Common myeloid progenitor, CD34-positive (primary cell): ENCODE results near the gene PHKB.

ENCODE experiments used
- CTCF ChIA-PET: fragments of 350-600 bp; sonication (Branson Sonifier 250); formaldehyde crosslinking; loops from one replicate; lab custom pipeline; 2021; ENCODE audit warnings: antibody characterized with exemption; lab: Charles Lee
- POLR2A ChIA-PET: fragments of 350-600 bp; sonication (Branson Sonifier 250); formaldehyde crosslinking; loops from one replicate; lab custom pipeline; 2021; ENCODE audit warnings: antibody characterized with exemption; lab: Charles Lee
- DNase-seq, 3 donors: peaks; one replicate each; pipeline versions ENCODE4 v3.0.0 to v3.0.0-alpha.2; 2013
- H3K27ac ChIP-seq, 2 experiments: 1 replicate in 1 of 2; 2 replicates in 1 of 2; pipeline ENCODE4 v1.7.0; 2013; ENCODE audit warnings: inconsistent platforms in 2 of 2, low read length in 2 of 2, mild to moderate bottlenecking in 2 of 2, low read depth in 1 of 2, moderate library complexity in 1 of 2; ENCODE audit not compliant: severe bottlenecking in 2 of 2, insufficient read depth in 1 of 2, poor library complexity in 1 of 2
- H3K27me3 ChIP-seq, 5 experiments: replicated peaks in 2 of 5; 1 replicate in 3 of 5; 2 replicates in 2 of 5; pipeline versions ENCODE4 v1.6.1 to v1.7.0; 2013; ENCODE audit warnings: low read length in 4 of 5, mild to moderate bottlenecking in 2 of 5, moderate library complexity in 2 of 5, inconsistent platforms in 1 of 5; ENCODE audit not compliant: insufficient read depth in 5 of 5, control insufficient read depth in 4 of 5
- H3K36me3 ChIP-seq, 4 experiments: 1 replicate in 2 of 4; 2 replicates in 2 of 4; pipeline versions ENCODE4 v1.6.1 to v1.7.0; 2013; ENCODE audit warnings: low read length in 3 of 4, control low read depth in 1 of 4, mild to moderate bottlenecking in 1 of 4; ENCODE audit not compliant: control insufficient read depth in 4 of 4, insufficient read depth in 4 of 4
- H3K4me1 ChIP-seq, 4 experiments: 1 replicate in 3 of 4; 2 replicates in 1 of 4; pipeline versions ENCODE4 v1.6.1 to v1.7.1; 2013; ENCODE audit warnings: low read length in 3 of 4, mild to moderate bottlenecking in 3 of 4, control low read depth in 1 of 4, inconsistent platforms in 1 of 4, moderate library complexity in 1 of 4; ENCODE audit not compliant: control insufficient read depth in 4 of 4, insufficient read depth in 4 of 4; ENCODE audit errors: control extremely low read depth in 1 of 4
- H3K4me3 ChIP-seq, 7 experiments: 1 replicate in 4 of 7; 2 replicates in 3 of 7; pipeline versions ENCODE4 v1.5.1 to v1.7.0; 2013; ENCODE audit warnings: mild to moderate bottlenecking in 7 of 7, low read length in 6 of 7, moderate library complexity in 6 of 7, inconsistent platforms in 2 of 7, low read depth in 2 of 7, control low read depth in 1 of 7; ENCODE audit not compliant: insufficient read depth in 4 of 7, control insufficient read depth in 1 of 7; ENCODE audit errors: extremely low read depth in 1 of 7
- H3K9me3 ChIP-seq, 5 experiments: 1 replicate in 4 of 5; 2 replicates in 1 of 5; pipeline versions ENCODE4 v1.6.1 to v1.7.1; 2013; ENCODE audit warnings: low read length in 4 of 5, mild to moderate bottlenecking in 2 of 5, inconsistent platforms in 1 of 5, low read depth in 1 of 5, moderate library complexity in 1 of 5; ENCODE audit not compliant: control insufficient read depth in 4 of 5, insufficient read depth in 2 of 5; ENCODE audit errors: control extremely low read depth in 1 of 5
- WGBS: methylation state at CpG from one replicate; pipeline ENCODE4 v1.1.5; 2013; ENCODE audit not compliant: insufficient coverage; 5-methylcytosine and 5-hydroxymethylcytosine counted together

The PHKB gene

GRCh38 chr16:47715442-47716083 lies 254.4 kb downstream of the PHKB start:
- H3K4me3 ChIP-seq = no peak overlapping the region
- H3K27ac ChIP-seq = no peak overlapping the region
- POLR2A ChIA-PET = no interaction called here
- H3K9me3 ChIP-seq = no peaks in the 10 kb centered on the region
- DNase-seq = no peak
- no peaks in the 10 kb centered on the region for H3K36me3 ChIP-seq
- CTCF ChIA-PET = interaction anchor here (1.0 kb wide), 1 partner anchor 16 kb away, joined by 3 read pairs; no protein-coding TSS in a partner anchor
- H3K4me1 ChIP-seq = peaks cover 0 to 3% (median 0%) of the 10 kb centered on the region in 4 experiments
- peaks cover 0 to 2% (median 0%) of the 10 kb centered on the region in 5 experiments for H3K27me3 ChIP-seq
- WGBS = 100% methylated on average over 1 of the region's 2 CpGs

GRCh38 chr16:47716571-47716970 lies 255.4 kb downstream of the PHKB start:
- 97% methylated on average over 5 of the region's 5 CpGs for WGBS
- ChIA-PET POLR2A (no interaction called here), CTCF (interaction anchor here (1.0 kb wide), 1 partner anchor 15 kb away, joined by 3 read pairs; no protein-coding TSS in a partner anchor)
- no peaks in the 10 kb centered on the region for H3K36me3 ChIP-seq
- H3K9me3 ChIP-seq = no peaks in the 10 kb centered on the region
- no peak for DNase-seq
- peaks cover 0 to 3% (median 0%) of the 10 kb centered on the region in 4 experiments for H3K4me1 ChIP-seq
- peaks cover 0 to 2% (median 0%) of the 10 kb centered on the region in 5 experiments for H3K27me3 ChIP-seq
- no peak overlapping the region for H3K4me3 ChIP-seq
- H3K27ac ChIP-seq = no peak overlapping the region

- Histone ChIP-seq H3K4me1 (no peaks in the 10 kb centered on the region), H3K27ac (no peak overlapping the region), H3K4me3 (no peak overlapping the region), H3K36me3 (no peaks in the 10 kb centered on the region), H3K27me3 (peaks cover 0 to 4% (median 0%) of the 10 kb centered on the region in 5 experiments), H3K9me3 (no peaks in the 10 kb centered on the region)
- 87% methylated on average over 4 of the region's 4 CpGs for WGBS
- ChIA-PET CTCF (no interaction called here), POLR2A (no interaction called here)
- DNase-seq = no peak
Measured at GRCh38 chr16:47719713-47720112, 258.6 kb downstream of the PHKB start.

GRCh38 chr16:47721006-47721637 lies 260.0 kb downstream of the PHKB start:
- Histone ChIP-seq H3K27me3 (peaks cover 0 to 4% (median 2%) of the 10 kb centered on the region in 5 experiments), H3K4me1 (no peaks in the 10 kb centered on the region), H3K9me3 (no peaks in the 10 kb centered on the region), H3K4me3 (no peak overlapping the region), H3K36me3 (no peaks in the 10 kb centered on the region), H3K27ac (no peak overlapping the region)
- 89% methylated on average over 3 of the region's 5 CpGs for WGBS
- CTCF ChIA-PET = no interaction called here
- POLR2A ChIA-PET = no interaction called here
- DNase-seq = no peak

DNA sequence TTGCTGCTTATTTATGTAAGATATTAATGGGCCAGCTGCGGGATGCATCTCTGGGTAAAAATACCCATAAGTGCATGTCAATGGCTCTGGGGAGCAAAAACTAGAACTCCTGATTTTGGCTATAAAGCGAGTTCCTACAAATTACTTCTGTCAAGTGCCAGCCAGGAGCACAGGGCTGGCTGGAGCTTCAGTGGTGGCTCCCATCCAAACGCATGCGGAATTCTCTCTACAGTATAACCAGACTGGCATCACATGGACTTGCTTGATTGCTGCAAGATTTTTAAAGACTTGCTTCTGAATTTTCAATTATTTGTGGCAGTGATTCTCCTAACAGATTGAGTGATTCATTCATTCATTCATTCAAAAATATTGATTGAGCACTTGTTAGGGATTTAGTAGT lies 260.9 kb downstream of the PHKB start:
- no peak overlapping the region for H3K27ac ChIP-seq
- no peak overlapping the region for H3K4me3 ChIP-seq
- H3K27me3 ChIP-seq = peaks cover 0 to 4% (median 2%) of the 10 kb centered on the region in 5 experiments
- 100% methylated on average over 4 of the region's 4 CpGs for WGBS
- H3K9me3 ChIP-seq = peaks cover 0 to 2% (median 0%) of the 10 kb centered on the region in 5 experiments
- H3K4me1 ChIP-seq = no peaks in the 10 kb centered on the region
- ChIA-PET POLR2A (no interaction called here), CTCF (no interaction called here)
- DNase-seq = no peak
- no peaks in the 10 kb centered on the region for H3K36me3 ChIP-seq

- ChIA-PET POLR2A (no interaction called here), CTCF (no interaction called here)
- peaks cover 0 to 4% (median 0%) of the 10 kb centered on the region in 5 experiments for H3K27me3 ChIP-seq
- H3K9me3 ChIP-seq = peaks cover 0 to 2% (median 0%) of the 10 kb centered on the region in 5 experiments
- no peaks in the 10 kb centered on the region for H3K4me1 ChIP-seq
- DNase-seq = no peak
- no peak overlapping the region for H3K4me3 ChIP-seq
- 100% methylated on average over 4 of the region's 5 CpGs for WGBS
- H3K27ac ChIP-seq = no peak overlapping the region
- no peaks in the 10 kb centered on the region for H3K36me3 ChIP-seq
Measured at GRCh38 chr16:47724115-47724785, 263.1 kb downstream of the PHKB start.
